Omental fat pad (tissue), 4 donors: ENCODE data around the gene BSN. TPM values are rescaled to one million over a fixed set of nuclear protein-coding genes. Genes with fewer than 3 reads are reported as not detected.

Experiments
- ATAC-seq: fragments of 150-250 bp; one replicate; pipeline ENCODE4 v1.9.1; 2016; ENCODE audit warnings: mild to moderate bottlenecking, moderate library complexity; ENCODE audit not compliant: low FRiP score
- DNase-seq: peaks from one replicate; pipeline ENCODE4 v3.0.0-alpha.2; 2019; ENCODE audit warnings: low spot score
- total RNA-seq, 4 donors: library from RNA; depleted of rRNA; stranded (reverse); fragments of >200 nt; gene quantifications; one replicate each; pipeline ENCODE4 v1.1.0, GENCODE V29; 2016
- TF ChIP-seq, protein P1 (sequence below), 3 donors: fragments of 450-650 bp; IDR thresholded peaks; one replicate each; pipeline ENCODE4 v1.5.1; 2016 to 2017; ENCODE audit warnings: antibody characterized with exemption in 3 of 3, mild to moderate bottlenecking in 3 of 3, moderate library complexity in 2 of 3

BSN gene
- total RNA-seq, 4 donors from 2014 or later, result 0.09 to 0.63 (median 0.37) TPM

DNA sequence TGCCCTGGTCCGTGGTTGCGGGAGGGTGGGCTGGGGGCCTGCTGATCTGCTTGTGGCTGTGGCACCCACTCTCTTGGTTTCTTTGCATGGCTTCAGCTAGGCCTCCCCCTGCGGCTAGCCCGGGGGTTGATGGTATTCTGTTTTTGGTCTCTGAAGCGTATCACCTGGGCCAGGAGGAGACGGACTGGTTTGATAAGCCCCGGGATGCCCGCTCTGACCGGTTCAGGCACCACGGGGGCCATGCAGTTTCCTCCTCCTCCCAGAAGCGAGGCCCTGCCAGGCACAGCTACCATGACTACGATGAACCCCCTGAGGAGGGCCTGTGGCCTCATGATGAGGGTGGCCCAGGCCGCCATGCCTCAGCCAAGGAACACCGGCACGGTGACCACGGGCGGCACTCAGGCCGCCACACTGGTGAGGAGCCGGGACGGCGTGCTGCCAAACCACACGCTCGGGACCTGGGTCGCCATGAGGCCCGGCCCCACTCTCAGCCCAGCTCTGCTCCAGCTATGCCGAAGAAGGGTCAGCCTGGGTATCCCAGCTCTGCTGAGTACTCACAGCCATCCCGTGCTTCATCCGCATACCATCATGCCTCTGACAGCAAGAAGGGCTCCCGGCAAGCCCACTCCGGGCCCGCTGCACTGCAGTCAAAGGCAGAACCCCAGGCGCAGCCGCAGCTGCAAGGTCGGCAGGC, 108.6 kb downstream of the BSN start:
- TF ChIP-seq, protein P1, sequence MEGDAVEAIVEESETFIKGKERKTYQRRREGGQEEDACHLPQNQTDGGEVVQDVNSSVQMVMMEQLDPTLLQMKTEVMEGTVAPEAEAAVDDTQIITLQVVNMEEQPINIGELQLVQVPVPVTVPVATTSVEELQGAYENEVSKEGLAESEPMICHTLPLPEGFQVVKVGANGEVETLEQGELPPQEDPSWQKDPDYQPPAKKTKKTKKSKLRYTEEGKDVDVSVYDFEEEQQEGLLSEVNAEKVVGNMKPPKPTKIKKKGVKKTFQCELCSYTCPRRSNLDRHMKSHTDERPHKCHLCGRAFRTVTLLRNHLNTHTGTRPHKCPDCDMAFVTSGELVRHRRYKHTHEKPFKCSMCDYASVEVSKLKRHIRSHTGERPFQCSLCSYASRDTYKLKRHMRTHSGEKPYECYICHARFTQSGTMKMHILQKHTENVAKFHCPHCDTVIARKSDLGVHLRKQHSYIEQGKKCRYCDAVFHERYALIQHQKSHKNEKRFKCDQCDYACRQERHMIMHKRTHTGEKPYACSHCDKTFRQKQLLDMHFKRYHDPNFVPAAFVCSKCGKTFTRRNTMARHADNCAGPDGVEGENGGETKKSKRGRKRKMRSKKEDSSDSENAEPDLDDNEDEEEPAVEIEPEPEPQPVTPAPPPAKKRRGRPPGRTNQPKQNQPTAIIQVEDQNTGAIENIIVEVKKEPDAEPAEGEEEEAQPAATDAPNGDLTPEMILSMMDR (IDR thresholded peaks at IDR 0.05), result no peak
- no peak for ATAC-seq
- DNase-seq, result no peak

DNA sequence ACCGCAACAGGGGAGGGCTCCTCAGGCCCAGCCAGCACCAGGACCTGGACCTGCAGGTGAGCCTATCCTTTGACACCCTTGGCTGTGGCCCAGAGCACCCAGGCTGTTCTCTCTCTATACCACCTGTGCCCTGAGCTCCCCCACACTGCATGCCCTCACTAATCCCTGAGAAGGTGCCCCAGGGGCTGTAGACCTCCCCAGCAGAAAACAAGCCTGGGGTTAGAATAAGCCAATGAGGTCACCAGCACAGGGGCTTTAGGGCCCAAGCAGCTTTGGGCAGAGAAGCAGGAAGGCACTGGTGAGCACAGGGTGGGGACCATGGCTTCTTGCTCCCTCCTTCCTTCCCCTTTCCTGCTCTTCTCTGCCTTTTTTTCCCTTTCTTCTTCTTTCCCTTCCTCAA, 109.6 kb downstream of the BSN start:
- TF ChIP-seq, protein P1 (IDR thresholded peaks at IDR 0.05), result no peak
- DNase-seq (no peak), ATAC-seq (no peak)

DNA sequence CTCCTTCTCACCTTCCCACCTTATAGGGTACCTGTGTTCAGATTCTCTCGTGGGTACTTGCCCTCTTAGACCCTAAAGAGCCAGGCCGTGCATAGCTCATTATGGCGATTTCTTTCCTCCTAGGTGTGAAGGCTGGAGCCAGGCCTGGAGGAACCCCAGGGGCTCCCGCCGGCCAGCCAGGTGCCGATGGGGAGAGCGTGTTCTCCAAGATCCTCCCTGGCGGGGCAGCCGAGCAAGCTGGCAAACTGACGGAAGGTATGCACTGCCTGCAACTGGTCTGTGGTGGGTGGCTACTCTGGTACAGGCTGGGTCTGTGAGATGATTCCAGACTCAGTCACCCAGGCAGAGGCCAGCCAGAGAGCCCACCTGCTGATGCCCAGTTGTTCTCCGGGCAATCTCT, 110.0 kb downstream of the BSN start:
- ATAC-seq, result no peak
- TF ChIP-seq, protein P1 (IDR thresholded peaks at IDR 0.05), result no peak

DNA sequence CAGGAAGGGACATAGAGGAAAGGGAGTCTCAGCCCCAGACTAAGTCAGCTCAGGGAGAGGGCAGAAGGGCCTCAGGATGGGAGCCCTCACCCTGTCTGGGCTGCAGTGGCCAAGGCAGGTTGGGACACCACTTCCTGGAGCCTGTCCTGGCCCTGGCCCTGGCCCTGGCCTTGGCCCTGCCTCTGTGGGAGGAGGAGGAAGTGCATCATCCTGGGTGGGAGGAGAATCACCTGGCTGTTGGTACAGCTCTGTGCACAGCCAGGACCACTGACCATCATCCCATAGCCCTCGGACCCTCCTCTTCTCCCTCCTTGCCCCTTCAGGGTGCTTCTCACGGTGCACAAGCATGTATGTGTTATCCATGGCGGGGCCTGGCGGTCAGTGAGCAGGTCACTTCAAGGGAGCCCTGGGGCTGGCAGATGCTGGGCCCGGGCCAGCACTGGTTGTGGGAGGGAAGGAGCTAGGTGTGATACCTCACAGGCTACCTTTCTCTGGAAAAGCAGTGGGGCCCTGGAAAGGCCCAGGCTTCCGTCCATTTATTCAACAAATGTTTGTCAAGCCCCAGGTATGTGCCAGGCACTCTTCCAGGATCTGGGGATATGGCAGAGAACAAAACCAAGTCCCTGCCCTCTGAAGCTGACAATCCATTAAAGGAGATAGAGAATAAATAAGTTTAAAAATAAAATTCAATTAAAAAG, 111.7 kb downstream of the BSN start:
- TF ChIP-seq, protein P1 (IDR thresholded peaks at IDR 0.05), result no peak
- ATAC-seq (no peak), DNase-seq (no peak)

More for the DNA sequence above, 110.0 kb downstream of the BSN start:
- DNase-seq, result no peak

DNA sequence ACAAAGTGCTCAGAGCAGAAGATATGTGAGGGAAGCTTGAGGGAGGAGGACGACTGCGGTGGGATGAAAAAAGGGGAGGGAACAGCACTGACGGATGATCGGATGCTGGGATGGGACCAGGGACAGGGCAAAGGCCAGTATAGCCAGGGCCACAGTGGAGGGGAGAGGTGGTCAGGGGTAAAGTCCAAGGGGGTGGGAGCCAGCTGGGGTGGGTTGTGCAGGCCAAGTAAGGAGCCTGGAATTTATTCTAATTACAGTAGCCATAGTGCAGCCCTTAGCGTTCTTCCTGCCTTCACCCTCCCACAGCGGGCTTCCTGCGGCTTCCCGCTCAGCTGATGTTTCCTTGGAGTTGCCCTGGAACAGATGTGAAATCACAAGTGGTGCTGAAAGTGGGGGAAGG, 112.3 kb downstream of the BSN start:
- TF ChIP-seq, protein P1 (IDR thresholded peaks at IDR 0.05), result no peak
- ATAC-seq (no peak), DNase-seq (no peak)

DNA sequence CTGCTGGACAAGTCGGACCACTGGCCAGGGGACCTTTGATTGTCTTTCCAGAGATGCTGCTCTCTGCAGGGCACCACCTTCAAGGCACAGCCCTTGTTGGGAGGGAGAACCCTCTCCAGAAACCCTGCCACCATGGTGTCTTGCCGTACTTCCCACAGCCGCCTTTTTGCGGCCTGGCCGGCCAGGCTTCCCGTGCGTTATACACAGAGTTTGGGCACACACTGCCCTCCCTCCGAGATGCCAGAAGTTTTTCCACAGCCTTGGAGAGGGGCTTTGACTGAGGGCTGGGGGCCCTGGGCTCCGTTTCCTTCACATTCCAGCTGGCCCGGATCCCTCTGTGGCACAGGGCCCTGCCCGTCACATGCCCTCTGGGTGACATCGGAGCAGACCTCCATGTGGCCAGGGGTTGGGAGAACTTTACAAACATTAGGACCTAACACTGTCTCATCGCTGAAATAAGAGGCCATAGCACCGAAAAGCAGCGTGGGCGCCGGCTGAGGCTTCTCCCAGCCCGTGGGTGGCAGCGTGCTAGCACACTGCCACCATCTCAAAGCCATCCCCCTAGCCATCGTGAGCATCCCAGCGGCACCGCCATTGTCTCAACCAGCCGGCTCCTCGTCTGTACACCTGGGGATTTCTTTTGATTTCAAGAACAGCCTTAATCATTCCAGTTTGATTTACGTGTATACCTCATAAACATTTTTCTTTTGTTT, 113.6 kb downstream of the BSN start:
- TF ChIP-seq, protein P1 (IDR thresholded peaks at IDR 0.05), result no peak
- DNase-seq (no peak), ATAC-seq (no peak)
